HK-2 (cell line): Measurements from ENCODE around the gene TTF2.
"Not testable (repeated sequence)": the region's sequence is repeated elsewhere in the genome, so short reads cannot be mapped to it uniquely, and the experiment has no call there.

ENCODE experiments used
- DNase-seq: peaks from one replicate; pipeline ENCODE4 v3.0.0-alpha.2; 2018; ENCODE audit not compliant: unreplicated experiment

TTF2 gene

GRCh38 chr1:117093091-117093534, 33.0 kb downstream of the TTF2 start:
- no peak for DNase-seq

- peak; percentile 18 for DNase-seq
Measured at GRCh38 chr1:117093870-117094621, 33.9 kb downstream of the TTF2 start.

- DNase-seq, result no peak
Measured at GRCh38 chr1:117094841-117095604, 34.9 kb downstream of the TTF2 start.

- no peak for DNase-seq
Measured at GRCh38 chr1:117096951-117097408, 36.9 kb downstream of the TTF2 start.

- no peak for DNase-seq
Measured at GRCh38 chr1:117097443-117097842, 37.3 kb downstream of the TTF2 start.

GRCh38 chr1:117098287-117098890, 38.3 kb downstream of the TTF2 start:
- DNase-seq, result no peak

- DNase-seq, result no peak
Measured at GRCh38 chr1:117101334-117101733, 41.2 kb downstream of the TTF2 start.

GRCh38 chr1:117101858-117102257, 41.7 kb downstream of the TTF2 start:
- not testable (repeated sequence) for DNase-seq

GRCh38 chr1:117104986-117105385, 44.9 kb downstream of the TTF2 start:
- DNase-seq, result no peak

- no peak for DNase-seq
Measured at GRCh38 chr1:117105722-117106121, 45.6 kb downstream of the TTF2 start.

GRCh38 chr1:117106478-117106877, 46.4 kb downstream of the TTF2 start:
- DNase-seq, result no peak

- DNase-seq, result no peak
Measured at GRCh38 chr1:117107364-117107763, 47.2 kb downstream of the TTF2 start.

- DNase-seq, result no peak
Measured at GRCh38 chr1:117110774-117111173, 50.6 kb downstream of the TTF2 start.

GRCh38 chr1:117112047-117112717, 52.1 kb downstream of the TTF2 start:
- DNase-seq, result no peak

GRCh38 chr1:117113199-117113598, 53.1 kb downstream of the TTF2 start:
- DNase-seq, result no peak

GRCh38 chr1:117114877-117115276, 54.8 kb downstream of the TTF2 start:
- no peak for DNase-seq

GRCh38 chr1:117116090-117116783, 56.1 kb downstream of the TTF2 start:
- no peak for DNase-seq

GRCh38 chr1:117116784-117117130, 56.6 kb downstream of the TTF2 start:
- no peak for DNase-seq

GRCh38 chr1:117117697-117118096, 57.6 kb downstream of the TTF2 start:
- DNase-seq, result no peak

- no peak for DNase-seq
Measured at GRCh38 chr1:117118137-117118536, 58.0 kb downstream of the TTF2 start.

- not testable (repeated sequence) for DNase-seq
Measured at GRCh38 chr1:117119144-117119543, 59.0 kb downstream of the TTF2 start.
